NCI-H2081 (cell line): ENCODE data around the gene CD320.
"Not testable (repeated sequence)": the region's sequence is repeated elsewhere in the genome, so short reads cannot be mapped to it uniquely, and the experiment has no call there.

ENCODE experiments used
- DNase-seq, 2 experiments: peaks; one replicate each; lab custom pipeline; 2025; lab: John Stamatoyannopoulos, UW

The CD320 gene

DNA sequence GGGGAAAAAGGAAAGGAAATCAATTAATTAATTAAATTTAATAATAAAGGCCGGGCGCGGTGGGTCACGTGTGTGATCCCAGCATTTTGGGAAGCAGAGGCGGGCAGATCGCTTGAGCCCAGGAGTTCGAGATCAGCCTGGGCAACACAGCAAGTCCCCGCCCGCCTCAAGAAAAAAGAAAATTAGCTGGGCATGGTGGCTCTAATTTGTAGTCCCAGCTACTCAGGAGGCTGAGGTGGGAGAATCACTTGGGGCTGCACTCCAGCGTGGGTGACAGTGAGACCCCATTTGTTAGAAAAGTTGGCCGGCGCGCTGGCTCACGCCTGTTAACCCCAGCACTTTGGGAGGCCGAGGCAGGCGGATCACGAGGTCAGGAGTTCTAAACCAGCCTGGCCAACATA, 733 bp upstream of the CD320 start:
- DNase-seq: no peak

DNA sequence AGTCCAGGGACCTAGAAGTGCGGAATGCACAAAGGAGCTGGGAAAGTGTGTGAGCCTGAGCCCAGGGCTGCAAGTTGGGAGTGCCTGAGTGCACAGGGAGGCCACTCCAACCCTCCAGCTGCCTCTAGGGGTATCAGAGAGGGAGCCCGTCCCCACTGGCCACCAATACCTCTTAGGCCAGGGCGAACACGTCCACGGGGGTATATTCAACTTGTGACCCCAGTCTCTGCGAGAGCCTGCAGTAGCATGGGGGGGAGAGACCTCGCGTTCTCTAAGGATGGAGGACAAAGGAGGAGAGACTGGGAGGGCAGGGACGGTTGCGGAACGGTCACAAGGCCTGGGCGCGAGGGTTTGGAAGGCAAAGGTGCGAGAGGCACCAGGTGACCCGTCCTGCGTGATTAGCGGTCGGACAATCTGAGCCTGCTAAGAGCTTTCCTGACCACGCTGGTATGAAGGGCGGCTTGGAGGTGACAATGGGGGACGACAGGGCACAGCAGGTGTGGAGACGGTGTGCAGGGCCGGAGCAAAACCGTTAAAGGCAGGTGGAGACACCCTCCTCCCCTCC, 676 bp downstream of the CD320 start:
- DNase-seq: no peak

GRCh38 chr19:8306235-8307054, 1.7 kb downstream of the CD320 start:
- no peak for DNase-seq

DNA sequence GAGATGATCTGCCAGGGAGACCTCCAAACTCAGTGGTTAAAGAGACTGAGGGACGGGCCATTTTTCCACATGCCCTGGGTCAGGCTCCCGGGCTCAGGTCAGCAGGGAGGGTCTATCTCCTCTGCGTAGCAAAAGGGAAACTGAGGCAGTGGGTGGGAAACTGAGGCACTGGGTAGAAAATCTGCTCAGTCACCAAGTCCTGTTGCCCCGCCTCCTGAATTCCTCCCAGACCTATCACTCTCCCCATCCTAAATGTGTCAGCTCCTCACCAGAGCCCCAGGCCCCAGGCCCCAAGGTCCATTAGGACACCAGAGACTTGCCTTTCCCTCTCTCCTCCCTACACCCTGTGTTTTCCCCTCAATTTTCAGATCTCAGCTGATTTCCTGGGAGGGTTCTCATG, 2.4 kb downstream of the CD320 start:
- DNase-seq: no peak

DNA sequence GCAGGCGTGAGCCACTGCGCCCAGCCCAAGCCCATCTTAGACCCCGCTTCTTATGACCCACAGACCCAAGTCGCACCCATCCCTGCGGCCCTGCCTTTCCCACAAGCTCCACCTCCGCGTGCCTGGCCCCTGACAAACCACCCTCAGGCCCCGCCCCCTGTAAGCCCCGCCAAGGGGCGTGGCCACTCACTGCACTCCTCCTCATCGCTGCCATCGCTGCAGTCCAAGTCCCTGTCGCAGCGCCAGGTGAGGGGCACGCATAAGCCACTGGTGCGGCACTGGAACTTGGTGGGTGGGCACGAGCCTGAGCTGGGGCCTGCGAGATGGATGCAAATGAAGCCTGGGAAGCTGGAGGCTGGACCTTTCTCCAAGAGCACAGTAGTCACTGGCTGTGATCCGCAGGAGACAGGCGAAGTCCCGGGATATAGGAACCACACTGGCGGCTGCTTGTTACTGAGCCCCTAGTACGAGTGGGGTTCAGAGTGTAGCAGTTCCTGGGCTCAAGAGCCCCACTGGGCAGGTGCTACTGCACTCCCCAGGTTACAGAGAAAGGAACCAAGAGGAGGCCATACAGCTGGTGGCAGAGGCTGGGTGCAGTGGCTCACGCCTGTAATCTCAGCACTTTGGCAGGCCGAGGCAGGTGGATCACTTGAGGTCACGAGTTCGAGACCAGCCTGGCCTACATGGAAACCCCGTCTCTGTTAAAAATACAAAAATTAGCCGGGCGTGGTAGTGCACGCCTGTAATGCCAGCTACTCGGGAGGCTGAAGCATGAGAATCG, 3.1 kb downstream of the CD320 start:
- no peak for DNase-seq

- DNase-seq: no peak
Observed at GRCh38 chr19:8302734-8303133, 5.4 kb downstream of the CD320 start.

- no peak for DNase-seq
Observed at GRCh38 chr19:8302357-8302691, 5.8 kb downstream of the CD320 start.

GRCh38 chr19:8291337-8291736, 16.8 kb downstream of the CD320 start:
- not testable (repeated sequence) for DNase-seq

DNA sequence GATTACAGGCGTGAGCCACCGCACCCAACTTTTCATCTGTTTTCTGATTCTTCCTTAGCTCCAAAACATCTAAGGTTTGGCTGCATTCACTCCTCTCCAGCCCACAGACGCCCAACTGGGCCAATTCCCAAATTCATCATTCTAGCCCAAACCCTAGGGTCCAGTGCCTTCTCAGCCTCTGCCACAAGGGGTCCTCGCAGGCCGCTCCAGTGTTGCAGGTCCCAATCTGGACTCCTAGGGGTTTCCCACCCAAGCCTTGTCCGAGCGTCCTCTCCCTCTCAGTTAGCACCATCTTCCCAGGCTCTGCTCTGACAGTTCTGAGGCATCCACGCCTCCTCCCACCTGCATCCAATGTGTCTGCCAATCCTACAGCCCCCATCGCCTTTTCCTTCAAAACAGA, 31.6 kb downstream of the CD320 start:
- not testable (repeated sequence) for DNase-seq

GRCh38 chr19:8269724-8270123, 38.4 kb downstream of the CD320 start:
- DNase-seq: no peak

DNA sequence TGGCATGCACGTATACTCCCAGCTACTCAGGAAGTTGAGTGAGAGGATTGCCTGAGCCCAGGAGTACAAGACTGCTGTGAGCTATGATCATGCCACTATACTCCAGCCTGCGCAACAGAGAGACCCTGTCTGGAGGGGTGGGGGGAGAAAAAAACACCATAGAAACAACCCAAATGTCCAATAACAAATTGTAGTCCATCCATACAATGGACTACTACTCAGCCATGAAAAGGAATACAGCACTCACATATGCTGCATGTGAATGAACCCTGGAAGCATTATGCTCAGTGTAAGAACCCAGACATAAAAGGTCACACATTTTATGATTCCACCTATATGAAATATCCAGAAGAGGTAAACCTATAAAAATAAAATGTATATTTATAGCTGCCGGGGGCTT, 42.3 kb downstream of the CD320 start:
- no peak for DNase-seq

GRCh38 chr19:8264248-8264647, 43.9 kb downstream of the CD320 start:
- DNase-seq: not testable (repeated sequence)

- DNase-seq: no peak
Observed at GRCh38 chr19:8262431-8262830, 45.7 kb downstream of the CD320 start.

GRCh38 chr19:8261881-8262280, 46.3 kb downstream of the CD320 start:
- no peak for DNase-seq

DNA sequence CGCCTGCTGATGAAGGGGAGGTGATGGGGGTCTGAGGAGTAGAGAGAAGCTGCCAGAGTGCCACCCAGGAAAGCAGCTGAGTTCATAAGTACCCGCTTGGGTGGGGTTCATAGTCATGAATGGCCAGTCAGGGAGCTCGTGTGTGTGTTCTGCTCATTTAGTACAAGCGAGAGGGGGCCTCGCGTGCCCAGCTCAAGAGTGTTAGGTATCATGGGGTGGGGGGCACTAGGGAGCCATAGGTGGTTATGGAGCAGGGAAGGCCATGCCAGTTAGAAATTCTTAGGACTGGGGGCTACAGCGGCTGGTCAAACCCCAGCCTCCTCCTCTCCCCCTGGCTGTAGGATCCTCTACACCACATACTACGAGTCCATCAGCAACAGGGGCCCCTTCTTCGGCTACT, 46.8 kb downstream of the CD320 start:
- DNase-seq: no peak

DNA sequence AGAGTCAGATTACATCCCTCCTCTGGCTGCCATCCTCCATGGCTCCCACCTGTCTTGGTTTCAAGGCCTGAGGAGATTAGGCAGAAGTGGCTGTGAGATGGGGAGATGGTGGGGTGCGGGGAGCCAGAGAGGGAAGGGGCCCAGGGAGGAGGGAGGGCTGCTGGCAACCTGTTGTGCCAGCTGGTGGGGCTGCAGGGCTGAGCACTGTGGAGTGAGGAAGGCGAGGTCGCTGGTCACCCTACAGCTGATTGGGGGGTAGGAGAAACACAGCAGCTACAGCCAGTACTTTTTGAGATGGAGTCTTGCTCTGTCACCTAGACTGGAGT, 48.3 kb downstream of the CD320 start:
- DNase-seq: no peak

- DNase-seq: no peak
Observed at GRCh38 chr19:8259142-8259921, 48.8 kb downstream of the CD320 start.

DNA sequence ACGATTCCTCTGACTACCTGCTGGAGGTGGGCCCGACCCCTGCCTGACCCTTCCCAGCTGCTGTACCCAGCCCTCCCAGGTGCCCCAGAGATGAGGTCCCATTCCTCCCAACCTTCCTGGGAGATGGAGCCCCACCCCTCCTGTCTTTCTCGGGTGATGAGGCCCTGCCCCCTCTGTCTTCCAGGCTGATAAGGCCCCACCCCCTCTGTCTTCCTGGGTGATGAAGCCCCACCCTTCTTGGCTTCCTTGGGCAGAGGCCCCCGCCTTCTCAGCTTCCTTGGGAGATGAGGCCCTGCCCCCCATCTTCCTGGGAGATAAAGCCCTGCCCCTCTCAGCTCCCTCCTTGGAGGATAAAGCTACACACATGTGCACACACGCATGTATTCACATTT, 51.1 kb downstream of the CD320 start:
- DNase-seq: no peak

DNA sequence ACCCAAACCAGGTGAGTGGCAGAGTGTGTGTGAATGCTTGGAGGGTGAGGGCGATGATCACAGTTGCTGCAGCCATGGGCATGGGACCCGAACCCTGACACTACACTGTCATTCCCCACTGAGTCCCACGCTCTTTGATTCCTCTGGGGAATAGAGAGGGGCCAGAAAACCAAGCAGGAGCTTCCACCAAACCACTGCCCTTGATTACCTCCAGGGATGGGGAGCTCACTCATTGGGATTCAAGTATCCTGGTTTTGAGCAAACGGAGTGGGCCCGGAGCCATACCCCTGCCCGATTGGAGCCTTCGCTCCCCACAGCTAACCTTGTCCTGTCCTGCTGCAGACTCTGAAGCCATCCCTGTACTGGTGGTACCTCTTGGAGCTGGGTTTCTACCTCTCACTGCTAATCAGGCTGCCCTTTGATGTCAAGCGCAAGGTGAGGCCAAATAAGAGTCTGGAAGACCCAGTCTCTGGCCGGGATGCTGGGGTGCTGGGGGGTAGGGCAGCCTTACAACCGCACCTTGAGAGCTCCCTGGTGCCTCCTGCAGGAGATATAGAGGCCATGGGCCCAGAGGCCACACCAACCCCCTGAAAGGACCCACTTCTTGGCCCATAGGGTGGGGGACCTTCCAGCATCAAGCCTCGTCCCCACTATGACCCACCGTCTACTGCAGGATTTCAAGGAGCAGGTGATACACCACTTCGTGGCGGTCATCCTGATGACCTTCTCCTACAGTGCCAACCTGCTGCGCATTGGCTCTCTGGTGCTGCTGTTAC, 51.7 kb downstream of the CD320 start:
- no peak for DNase-seq

GRCh38 chr19:8255426-8256125, 52.6 kb downstream of the CD320 start:
- DNase-seq: no peak
